Measurements from ENCODE around the gene LGALS9B.
"Not testable (repeated sequence)": the region's sequence is repeated elsewhere in the genome, so short reads cannot be mapped to it uniquely, and the experiment has no call there.

GRCh38 chr17:20464854-20465414 lies 2.4 kb downstream of the LGALS9B start:
- not testable (repeated sequence) for TF ChIP-seq ZFP30 (CRISPR knock-in tag; IDR thresholded peaks at IDR 0.05); CSDC2 (CRISPR knock-in tag; IDR thresholded peaks at IDR 0.05); RARB (CRISPR knock-in tag; IDR thresholded peaks at IDR 0.05); TOX (CRISPR knock-in tag; IDR thresholded peaks at IDR 0.05; ENCODE audit: borderline replicate concordance); TCF4 (CRISPR knock-in tag; IDR thresholded peaks at IDR 0.05; ENCODE audit: borderline replicate concordance); PATZ1 (CRISPR knock-in tag; IDR thresholded peaks at IDR 0.05; ENCODE audit: borderline replicate concordance); GLIS3 (CRISPR knock-in tag; IDR thresholded peaks at IDR 0.05); ARNTL (CRISPR knock-in tag; IDR thresholded peaks at IDR 0.05; ENCODE audit: borderline replicate concordance, low read depth); ZFP3 (CRISPR knock-in tag; IDR thresholded peaks at IDR 0.05); CREB5 (CRISPR knock-in tag; IDR thresholded peaks at IDR 0.05; ENCODE audit: low read depth); PPARA (CRISPR knock-in tag; IDR thresholded peaks at IDR 0.05; ENCODE audit: borderline replicate concordance); BACH2 (CRISPR knock-in tag; IDR thresholded peaks at IDR 0.05; ENCODE audit: borderline replicate concordance)
- TF ChIP-seq, protein P1, sequence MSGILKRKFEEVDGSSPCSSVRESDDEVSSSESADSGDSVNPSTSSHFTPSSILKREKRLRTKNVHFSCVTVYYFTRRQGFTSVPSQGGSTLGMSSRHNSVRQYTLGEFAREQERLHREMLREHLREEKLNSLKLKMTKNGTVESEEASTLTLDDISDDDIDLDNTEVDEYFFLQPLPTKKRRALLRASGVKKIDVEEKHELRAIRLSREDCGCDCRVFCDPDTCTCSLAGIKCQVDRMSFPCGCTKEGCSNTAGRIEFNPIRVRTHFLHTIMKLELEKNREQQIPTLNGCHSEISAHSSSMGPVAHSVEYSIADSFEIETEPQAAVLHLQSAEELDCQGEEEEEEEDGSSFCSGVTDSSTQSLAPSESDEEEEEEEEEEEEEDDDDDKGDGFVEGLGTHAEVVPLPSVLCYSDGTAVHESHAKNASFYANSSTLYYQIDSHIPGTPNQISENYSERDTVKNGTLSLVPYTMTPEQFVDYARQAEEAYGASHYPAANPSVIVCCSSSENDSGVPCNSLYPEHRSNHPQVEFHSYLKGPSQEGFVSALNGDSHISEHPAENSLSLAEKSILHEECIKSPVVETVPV (CRISPR knock-in tag; IDR thresholded peaks at IDR 0.05), result not testable (repeated sequence)
